K562 (cell line): ENCODE results near the gene SRPK3. TPM values are rescaled to one million over a fixed set of nuclear protein-coding genes. Genes with fewer than 3 reads are reported as not detected.

Experiments
- ATAC-seq: fragments of 200-7000 bp; cut with Tn5 transposase; 3 replicates; pipeline ENCODE4 v1.9.1; 2020; ENCODE audit warnings: moderate library complexity
- BruUV-seq: library from RNA; stranded (reverse); fragments of 400-500 nt; replicated peaks from 2 replicates; lab custom pipeline; 2021; lab: Mats Ljungman, UMichigan
- CTCF ChIA-PET: fragments of 300-600 bp; formaldehyde crosslinking; extraction: SDS; loops from one replicate; lab custom pipeline; 2021; ENCODE audit warnings: low intra/inter-chr PET ratio; lab: Yijun Ruan, JAX
- POLR2A ChIA-PET: fragments of 300-600, 350-650 bp; sonication (Branson Sonifier 250); formaldehyde crosslinking; extraction: SDS; loops from one replicate; lab custom pipeline; 2021; ENCODE audit warnings: antibody characterized with exemption, inconsistent platforms; lab: Yijun Ruan, JAX
- DNase-seq, 4 experiments: peaks; one replicate each; pipeline versions ENCODE4 v3.0.0 to v3.0.0-alpha.2; 2011 to 2018; ENCODE audit warnings: low spot score in 3 of 4, mixed read lengths in 3 of 4; ENCODE audit errors: extremely low read depth in 1 of 4
- FAIRE-seq: peaks from 2 replicates; lab custom pipeline; 2011; peaks lifted over from hg19 to GRCh38; lab: Jason Lieb, UNC
- H2AFZ ChIP-seq: 2 replicates; pipeline ENCODE4 v1.6.0; 2011; ENCODE audit warnings: low read depth, low read length, control low read depth, inconsistent platforms
- H3K27ac ChIP-seq: fragments of 200-600 bp; 3 replicates; pipeline ENCODE4 v1.8.0; 2011; ENCODE audit warnings: low read depth, mild to moderate bottlenecking, control low read depth, inconsistent platforms, low read length, moderate library complexity, mixed read lengths; ENCODE audit errors: extremely low read depth
- H3K27me3 ChIP-seq, 2 experiments: fragments of 300-600 bp in 1 of 2; 2 replicates in 1 of 2; 3 replicates in 1 of 2; pipeline versions ENCODE4 v1.6.0 to v1.8.0; 2011; ENCODE audit warnings: inconsistent platforms in 2 of 2, low read length in 2 of 2, mild to moderate bottlenecking in 1 of 2, mixed read lengths in 1 of 2, moderate library complexity in 1 of 2; ENCODE audit not compliant: control insufficient read depth in 2 of 2, insufficient read depth in 2 of 2
- H3K36me3 ChIP-seq: fragments of 300-600 bp; 3 replicates; pipeline ENCODE4 v1.8.0; 2011; ENCODE audit warnings: mild to moderate bottlenecking, low read length, inconsistent platforms; ENCODE audit not compliant: control insufficient read depth, insufficient read depth
- H3K4me1 ChIP-seq, 2 experiments: fragments of 200-600 bp in 1 of 2; replicated peaks in 1 of 2; 2 replicates in 1 of 2; 3 replicates in 1 of 2; pipeline versions ENCODE4 v1.5.1 to v1.8.0; 2011; ENCODE audit warnings: inconsistent platforms in 2 of 2, low read length in 2 of 2, mild to moderate bottlenecking in 1 of 2, mixed read lengths in 1 of 2, moderate library complexity in 1 of 2; ENCODE audit not compliant: control insufficient read depth in 2 of 2, insufficient read depth in 2 of 2
- H3K4me2 ChIP-seq: 2 replicates; pipeline ENCODE4 v1.6.1; 2011; ENCODE audit warnings: low read length, control low read depth, inconsistent platforms, mixed read lengths; ENCODE audit not compliant: insufficient read depth
- H3K4me3 ChIP-seq: fragments of 200-600 bp; sonication (generic), shearing (Covaris generic); 2 replicates; pipeline ENCODE4 v1.5.1; 2016; ENCODE audit warnings: control low read depth, inconsistent platforms
- H3K79me2 ChIP-seq: fragments of 200-600 bp; 3 replicates; pipeline ENCODE4 v1.8.0; 2011; ENCODE audit warnings: low read length, inconsistent platforms; ENCODE audit not compliant: control insufficient read depth, insufficient read depth
- H3K9ac ChIP-seq, 2 experiments: 2 replicates each; pipeline versions ENCODE4 v1.6.0 to v1.6.1; 2011; ENCODE audit warnings: low read depth in 2 of 2, low read length in 2 of 2, control low read depth in 1 of 2, inconsistent platforms in 1 of 2, mild to moderate bottlenecking in 1 of 2, mixed read lengths in 1 of 2; ENCODE audit not compliant: insufficient read depth in 1 of 2
- H3K9me1 ChIP-seq: one replicate; pipeline ENCODE4 v1.6.0; 2011; ENCODE audit warnings: inconsistent platforms, mild to moderate bottlenecking, low read length, moderate library complexity; ENCODE audit not compliant: control insufficient read depth, insufficient read depth
- H3K9me3 ChIP-seq: replicated peaks from 2 replicates; pipeline ENCODE4 v1.5.1; 2011; ENCODE audit warnings: low read depth, low read length, inconsistent platforms; ENCODE audit not compliant: control insufficient read depth, insufficient read depth
- H4K20me1 ChIP-seq: replicated peaks from 2 replicates; pipeline ENCODE4 v1.6.1; 2011; ENCODE audit warnings: low read length, inconsistent platforms, mixed read lengths; ENCODE audit not compliant: control insufficient read depth, insufficient read depth
- E2F3 ChIP-seq: fragments of 250-450 bp; sonication (Bioruptor Pico); IDR thresholded peaks from 2 replicates; pipeline ENCODE4 v1.4.0; 2020; ENCODE audit warnings: mild to moderate bottlenecking
- HOXB6 ChIP-seq: fragments of 250-450 bp; sonication (Bioruptor Pico); IDR thresholded peaks from 2 replicates; pipeline ENCODE4 v1.5.1; 2022; ENCODE audit warnings: mild to moderate bottlenecking, borderline replicate concordance
- NFE2L1 ChIP-seq: fragments of 450-650 bp; IDR thresholded peaks from 2 replicates; pipeline ENCODE4 v1.6.1; 2016; ENCODE audit warnings: missing genetic modification characterization, low read depth, mild to moderate bottlenecking, missing compliant biosample characterization, moderate library complexity, borderline replicate concordance
- NR3C1 ChIP-seq: sonication (generic); formaldehyde crosslinking; IDR thresholded peaks from 2 replicates; pipeline ENCODE4 v1.8.1; 2022; ENCODE audit warnings: missing genetic modification reagents
- ZKSCAN1 ChIP-seq: fragments of 150-350 bp; IDR thresholded peaks from 2 replicates; pipeline ENCODE4 v1.6.1; 2016; ENCODE audit warnings: low read depth, low read length
- whole genome bisulfite sequencing: fragments of 100-300 bp; shearing (Covaris generic); methylation state at CpG from one replicate; pipeline ENCODE4 v1.1.6; 2016; ENCODE audit warnings: low coverage, mixed read lengths; ENCODE audit not compliant: insufficient coverage; ENCODE audit errors: missing lambda C conversion rate; 5-methylcytosine and 5-hydroxymethylcytosine counted together
- in situ Hi-C: fragments of 300-500 bp; cut with MboI; formaldehyde crosslinking; loops from 4 replicates; pipeline ENCODE4 v1.15.0; 2018; ENCODE audit warnings: inconsistent platforms, mixed read lengths
- intact Hi-C: fragments of 100-400 bp; cut with micrococcal nuclease; formaldehyde crosslinking; loops from 2 replicates; pipeline ENCODE4 v1.14.2; 2022
- polyA plus RNA-seq, 8 experiments: library from polyadenylated mRNA; depleted of rRNA in 4 of 8; stranded (reverse) in 5 of 8; unstranded in 3 of 8; fragments of >200 nt; fragmentation: Nextera tagmentation in 2 of 8; fragmentation: Illumina TruSeq in 1 of 8; extraction: Ambion mirVana in 2 of 8; extraction: Trizol in 1 of 8; gene quantifications; 2 replicates each; pipeline versions ENCODE4 v1.2.1 to v1.2.3, GENCODE V29; 2011 to 2014; ENCODE audit warnings: inconsistent platforms in 1 of 8, missing spikeins in 1 of 8
- total RNA-seq, 7 experiments: library from RNA; depleted of rRNA in 6 of 7; stranded (reverse); fragments of >200 nt in 6 of 7; fragmentation: Illumina TruSeq in 2 of 7; extraction: Trizol in 2 of 7; gene quantifications; 2 replicates each; pipeline versions ENCODE4 v1.2.1 to v1.2.3, GENCODE V29; 2011 to 2021; ENCODE audit warnings: low replicate concordance in 1 of 7
- TF ChIP-seq, protein P1 (sequence below), 3 experiments: IDR thresholded peaks in 2 of 3; conservative IDR thresholded peaks in 1 of 3; 2 replicates each; pipeline ENCODE4 v1.5.1; 2011 to 2012; ENCODE audit warnings: low read length in 3 of 3, mild to moderate bottlenecking in 3 of 3, control low read depth in 2 of 3, improper control_type of control experiment in 1 of 3, inconsistent platforms in 1 of 3, low read depth in 1 of 3, mixed read lengths in 1 of 3, moderate library complexity in 1 of 3; ENCODE audit not compliant: insufficient read depth in 2 of 3

Gene SRPK3
- total and polyA plus RNA-seq, 9 of the 15 experiments (the other 6 are each of a cell fraction or from before 2014, with no cell fraction given), result 0.01 to 0.09 (median 0.04) TPM; not detected in 2

DNA sequence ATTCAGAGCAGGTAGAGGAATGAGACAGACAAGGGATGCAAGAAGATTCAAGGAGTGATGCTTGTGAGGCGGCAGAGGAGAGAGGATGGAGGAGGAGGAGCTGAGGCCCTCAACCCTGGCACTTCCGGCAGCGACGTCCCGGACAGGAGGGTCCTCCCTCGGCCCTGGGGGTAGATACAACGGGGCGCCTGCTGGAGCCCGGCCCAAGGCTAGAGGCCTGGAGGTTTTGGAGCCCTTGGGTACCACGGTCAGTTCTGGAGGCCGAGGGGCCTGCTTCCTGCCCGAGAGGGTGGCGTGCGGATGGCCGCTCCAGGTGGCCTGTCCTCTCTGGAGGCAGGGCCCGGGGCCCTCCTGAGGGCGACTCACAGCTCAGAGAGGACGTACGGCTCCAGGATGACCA is 27.1 kb downstream of the SRPK3 start:
- POLR2A ChIA-PET, result interaction anchor here (0.6 to 1.1 kb wide), 2 partner anchors 8 to 14 kb away, joined by 3 to 4 read pairs; partner anchors contain the start of genes IDH3G and SSR4
- in situ Hi-C loops (no loop called here), intact Hi-C loops (no loop called here)
- 46% methylated on average over 12 of the region's 19 CpGs for WGBS
- TF ChIP-seq E2F3 (no peak), ZKSCAN1 (no peak), NR3C1 (CRISPR knock-in tag) (no peak), HOXB6 (CRISPR knock-in tag) (no peak), NFE2L1 (tag) (no peak)
- TF ChIP-seq, protein P1, sequence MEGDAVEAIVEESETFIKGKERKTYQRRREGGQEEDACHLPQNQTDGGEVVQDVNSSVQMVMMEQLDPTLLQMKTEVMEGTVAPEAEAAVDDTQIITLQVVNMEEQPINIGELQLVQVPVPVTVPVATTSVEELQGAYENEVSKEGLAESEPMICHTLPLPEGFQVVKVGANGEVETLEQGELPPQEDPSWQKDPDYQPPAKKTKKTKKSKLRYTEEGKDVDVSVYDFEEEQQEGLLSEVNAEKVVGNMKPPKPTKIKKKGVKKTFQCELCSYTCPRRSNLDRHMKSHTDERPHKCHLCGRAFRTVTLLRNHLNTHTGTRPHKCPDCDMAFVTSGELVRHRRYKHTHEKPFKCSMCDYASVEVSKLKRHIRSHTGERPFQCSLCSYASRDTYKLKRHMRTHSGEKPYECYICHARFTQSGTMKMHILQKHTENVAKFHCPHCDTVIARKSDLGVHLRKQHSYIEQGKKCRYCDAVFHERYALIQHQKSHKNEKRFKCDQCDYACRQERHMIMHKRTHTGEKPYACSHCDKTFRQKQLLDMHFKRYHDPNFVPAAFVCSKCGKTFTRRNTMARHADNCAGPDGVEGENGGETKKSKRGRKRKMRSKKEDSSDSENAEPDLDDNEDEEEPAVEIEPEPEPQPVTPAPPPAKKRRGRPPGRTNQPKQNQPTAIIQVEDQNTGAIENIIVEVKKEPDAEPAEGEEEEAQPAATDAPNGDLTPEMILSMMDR (IDR thresholded peaks at IDR 0.05 in 2 of 3, conservative IDR thresholded peaks at IDR 0.05 in 1 of 3; ENCODE audit: insufficient read depth in 2 of 3, low read depth in 1 of 3, low read length in 3 of 3), result no peak
- Histone ChIP-seq H3K27ac (no peak overlapping the region), H3K9me1 (no peaks in the 10 kb centered on the region), H3K9ac (no peak overlapping the region; a peak in 1 of 4 replicates), H4K20me1 (no peaks in the 10 kb centered on the region; the same call in 1 of the 2 replicates), H3K9me3 (no peaks in the 10 kb centered on the region), H3K36me3 (no peaks in the 10 kb centered on the region), H3K4me3 (no peak overlapping the region), H3K4me2 (no peak overlapping the region), H3K79me2 (no peaks in the 10 kb centered on the region), H3K27me3 (peaks cover 13 to 37% of the 10 kb centered on the region in 2 experiments; a peak in 3 of 5 replicates), H2AFZ (no peak overlapping the region), H3K4me1 (peaks cover 0 to 36% of the 10 kb centered on the region in 2 experiments; a peak in 2 of 5 replicates)
- CTCF ChIA-PET, result no interaction called here
- no peak for ATAC-seq
- BruUV-seq, result no TSS peak
- no peak for FAIRE-seq
- DNase-seq, result no peak
